ENCODE results near the gene KIF5A.

DNA sequence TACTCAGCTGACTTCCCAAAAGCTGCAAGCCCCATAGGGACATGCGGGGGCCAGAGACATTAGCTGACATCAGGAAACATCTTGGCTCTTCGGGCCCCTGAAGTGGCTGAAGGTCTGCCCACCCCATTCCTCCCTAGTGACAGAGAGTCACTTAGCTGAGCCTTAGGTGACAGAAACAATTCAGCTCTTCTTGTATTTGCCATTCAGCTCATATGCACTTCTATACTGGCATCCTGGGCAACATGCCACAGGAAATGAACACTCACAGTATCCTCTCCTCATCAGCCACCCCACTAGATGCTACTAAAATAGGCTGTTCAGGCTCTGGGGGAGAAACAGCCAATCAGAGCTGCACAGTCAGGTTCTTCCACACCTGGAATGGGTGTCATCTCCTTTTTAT is 6.3 kb upstream of the KIF5A start:
- no peak for TF ChIP-seq CTCF (IDR thresholded peaks at IDR 0.05)
- TF ChIP-seq, protein P1, sequence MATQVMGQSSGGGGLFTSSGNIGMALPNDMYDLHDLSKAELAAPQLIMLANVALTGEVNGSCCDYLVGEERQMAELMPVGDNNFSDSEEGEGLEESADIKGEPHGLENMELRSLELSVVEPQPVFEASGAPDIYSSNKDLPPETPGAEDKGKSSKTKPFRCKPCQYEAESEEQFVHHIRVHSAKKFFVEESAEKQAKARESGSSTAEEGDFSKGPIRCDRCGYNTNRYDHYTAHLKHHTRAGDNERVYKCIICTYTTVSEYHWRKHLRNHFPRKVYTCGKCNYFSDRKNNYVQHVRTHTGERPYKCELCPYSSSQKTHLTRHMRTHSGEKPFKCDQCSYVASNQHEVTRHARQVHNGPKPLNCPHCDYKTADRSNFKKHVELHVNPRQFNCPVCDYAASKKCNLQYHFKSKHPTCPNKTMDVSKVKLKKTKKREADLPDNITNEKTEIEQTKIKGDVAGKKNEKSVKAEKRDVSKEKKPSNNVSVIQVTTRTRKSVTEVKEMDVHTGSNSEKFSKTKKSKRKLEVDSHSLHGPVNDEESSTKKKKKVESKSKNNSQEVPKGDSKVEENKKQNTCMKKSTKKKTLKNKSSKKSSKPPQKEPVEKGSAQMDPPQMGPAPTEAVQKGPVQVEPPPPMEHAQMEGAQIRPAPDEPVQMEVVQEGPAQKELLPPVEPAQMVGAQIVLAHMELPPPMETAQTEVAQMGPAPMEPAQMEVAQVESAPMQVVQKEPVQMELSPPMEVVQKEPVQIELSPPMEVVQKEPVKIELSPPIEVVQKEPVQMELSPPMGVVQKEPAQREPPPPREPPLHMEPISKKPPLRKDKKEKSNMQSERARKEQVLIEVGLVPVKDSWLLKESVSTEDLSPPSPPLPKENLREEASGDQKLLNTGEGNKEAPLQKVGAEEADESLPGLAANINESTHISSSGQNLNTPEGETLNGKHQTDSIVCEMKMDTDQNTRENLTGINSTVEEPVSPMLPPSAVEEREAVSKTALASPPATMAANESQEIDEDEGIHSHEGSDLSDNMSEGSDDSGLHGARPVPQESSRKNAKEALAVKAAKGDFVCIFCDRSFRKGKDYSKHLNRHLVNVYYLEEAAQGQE (IDR thresholded peaks at IDR 0.05; ENCODE audit: insufficient read depth in 1 of 2, low read depth in 2 of 2, low read length in 1 of 2): no peak
